C4-2B (cell line): Measurements from ENCODE around the gene PNMA1.

ENCODE experiments used
- CTCF ChIP-seq: fragments of 450-650 bp; conservative IDR thresholded peaks from 2 replicates; pipeline ENCODE4 v1.5.1; 2017; ENCODE audit warnings: mild to moderate bottlenecking
- ZFX ChIP-seq: fragments of 450-650 bp; IDR thresholded peaks from 2 replicates; pipeline ENCODE4 v1.6.1; 2017

GRCh38 chr14:73748858-73749357 is 34.7 kb upstream of the PNMA1 start:
- no peak for TF ChIP-seq CTCF
- no peak for TF ChIP-seq ZFX
